Esophagus muscularis mucosa (tissue), 4 donors: Measurements from ENCODE around the gene PHACTR1. TPM values are rescaled to one million over a fixed set of nuclear protein-coding genes. Genes with fewer than 3 reads are reported as not detected.

ENCODE experiments used
- DNase-seq: peaks from one replicate; pipeline ENCODE4 v3.0.0-alpha.2; 2017; ENCODE audit errors: extremely low spot score
- H3K27ac ChIP-seq, 4 donors: fragments of 200-600 bp; sonication (generic); replicated peaks in 1 of 4; 1 replicate in 3 of 4; 2 replicates in 1 of 4; pipeline ENCODE4 v1.5.1; 2016 to 2019; ENCODE audit warnings: mild to moderate bottlenecking in 1 of 4
- H3K27me3 ChIP-seq, 4 donors: fragments of 200-600 bp; sonication (generic); one replicate each; pipeline versions ENCODE4 v1.5.1 to v1.6.0; 2016 to 2019
- H3K36me3 ChIP-seq, 4 donors: fragments of 200-600 bp; sonication (generic); one replicate each; pipeline ENCODE4 v1.5.1; 2016 to 2019
- H3K4me1 ChIP-seq, 4 donors: fragments of 200-600 bp; sonication (generic); one replicate each; pipeline ENCODE4 v1.5.1; 2016 to 2019
- H3K4me3 ChIP-seq, 4 donors: fragments of 200-600 bp; sonication (generic); 1 replicate in 2 of 4; 2 replicates in 2 of 4; pipeline ENCODE4 v1.5.1; 2016 to 2019; ENCODE audit warnings: mild to moderate bottlenecking in 4 of 4, moderate library complexity in 1 of 4
- H3K9me3 ChIP-seq, 4 donors: fragments of 200-600 bp; sonication (generic); 1 replicate in 3 of 4; 2 replicates in 1 of 4; pipeline ENCODE4 v1.5.1; 2016 to 2019
- CTCF ChIP-seq, 3 experiments: fragments of 200-600 bp in 2 of 3; fragments of 450-650 bp in 1 of 3; sonication (generic) in 2 of 3; IDR thresholded peaks; one replicate each; pipeline ENCODE4 v1.5.1; 2017 to 2019; ENCODE audit warnings: antibody characterized with exemption in 3 of 3, mild to moderate bottlenecking in 2 of 3, moderate library complexity in 1 of 3
- EP300 ChIP-seq: sonication (generic); formaldehyde crosslinking; IDR thresholded peaks from one replicate; pipeline ENCODE4 v1.6.1; 2017; ENCODE audit warnings: antibody characterized with exemption
- POLR2A ChIP-seq: fragments of 450-650 bp; IDR thresholded peaks from one replicate; pipeline ENCODE4 v1.6.1; 2017; ENCODE audit warnings: antibody characterized with exemption, moderate library complexity, mild to moderate bottlenecking, low read depth
- POLR2AphosphoS5 ChIP-seq, 2 donors: sonication (generic); formaldehyde crosslinking; IDR thresholded peaks; one replicate each; pipeline ENCODE4 v1.6.1; 2017; ENCODE audit warnings: antibody characterized with exemption in 2 of 2
- WGBS: methylation state at CpG from one replicate; pipeline ENCODE4 v1.1.5; 2018; 5-methylcytosine and 5-hydroxymethylcytosine counted together
- intact Hi-C: fragments of 100-400 bp; cut with DNase I; formaldehyde crosslinking; loops from one replicate; pipeline ENCODE4 v1.15.1; 2023
- total RNA-seq, 4 donors: library from RNA; depleted of rRNA; stranded (reverse); fragments of >200 nt; gene quantifications; one replicate each; pipeline versions ENCODE4 v1.1.0 to v1.2.1, GENCODE V29; 2016

PHACTR1 gene
- total RNA-seq, 4 donors from 2014 or later = 0.83 to 4.2 (median 3.1) TPM

- intact Hi-C loops = no loop called here
- no peak overlapping the region for H3K27ac ChIP-seq
- H3K36me3 ChIP-seq = no peaks in the 10 kb centered on the region
- TF ChIP-seq POLR2AphosphoS5 (IDR thresholded peaks at IDR 0.05) (no peak), CTCF (IDR thresholded peaks at IDR 0.05) (no peak), EP300 (no peak), POLR2A (no peak)
- H3K4me1 ChIP-seq = peaks cover 0 to 10% (median 5%) of the 10 kb centered on the region in 4 donors
- WGBS = 95% methylated on average over 4 of the region's 4 CpGs
- DNase-seq = no peak
- H3K27me3 ChIP-seq = peaks cover 0 to 9% (median 0%) of the 10 kb centered on the region in 4 donors
- H3K9me3 ChIP-seq = no peaks in the 10 kb centered on the region
- H3K4me3 ChIP-seq = no peak overlapping the region
Observed at GRCh38 chr6:12698298-12698697, 18.3 kb upstream of the PHACTR1 start.

GRCh38 chr6:12704946-12705345 is 11.6 kb upstream of the PHACTR1 start:
- H3K4me3 ChIP-seq = no peak overlapping the region
- TF ChIP-seq POLR2A (no peak), EP300 (no peak), CTCF (IDR thresholded peaks at IDR 0.05) (no peak), POLR2AphosphoS5 (IDR thresholded peaks at IDR 0.05) (no peak)
- 84% methylated on average over 1 of the region's 1 CpG for whole genome bisulfite sequencing
- H3K9me3 ChIP-seq = no peaks in the 10 kb centered on the region
- intact Hi-C loops = no loop called here
- H3K4me1 ChIP-seq = no peaks in the 10 kb centered on the region
- H3K27ac ChIP-seq = no peak overlapping the region
- DNase-seq = no peak
- peaks cover 0 to 10% (median 0%) of the 10 kb centered on the region in 4 donors for H3K27me3 ChIP-seq
- no peaks in the 10 kb centered on the region for H3K36me3 ChIP-seq

GRCh38 chr6:12709116-12709515 is 7.5 kb upstream of the PHACTR1 start:
- WGBS = 56% methylated on average over 1 of the region's 1 CpG
- H3K4me1 ChIP-seq = no peaks in the 10 kb centered on the region
- no peak overlapping the region for H3K4me3 ChIP-seq
- intact Hi-C loops = no loop called here
- peaks cover 0 to 6% (median 0%) of the 10 kb centered on the region in 4 donors for H3K27me3 ChIP-seq
- DNase-seq = no peak
- H3K9me3 ChIP-seq = no peaks in the 10 kb centered on the region
- no peak overlapping the region for H3K27ac ChIP-seq
- H3K36me3 ChIP-seq = no peaks in the 10 kb centered on the region
- no peak for TF ChIP-seq POLR2A
- TF ChIP-seq POLR2AphosphoS5 (IDR thresholded peaks at IDR 0.05) = no peak
- TF ChIP-seq CTCF (IDR thresholded peaks at IDR 0.05) = no peak
- no peak for TF ChIP-seq EP300

- Histone ChIP-seq H3K4me1 (no peaks in the 10 kb centered on the region), H3K4me3 (no peak overlapping the region), H3K27me3 (peaks cover 0 to 7% (median 0%) of the 10 kb centered on the region in 4 donors), H3K36me3 (no peaks in the 10 kb centered on the region), H3K27ac (no peak overlapping the region), H3K9me3 (no peaks in the 10 kb centered on the region)
- WGBS = 42% methylated on average over 3 of the region's 3 CpGs
- TF ChIP-seq EP300 (no peak), CTCF (IDR thresholded peaks at IDR 0.05) (no peak), POLR2AphosphoS5 (IDR thresholded peaks at IDR 0.05) (no peak), POLR2A (no peak)
- intact Hi-C loops = no loop called here
- DNase-seq = no peak
Observed at GRCh38 chr6:12709556-12710232, 6.9 kb upstream of the PHACTR1 start.

- Histone ChIP-seq H3K4me1 (no peaks in the 10 kb centered on the region), H3K27ac (no peak overlapping the region), H3K9me3 (no peaks in the 10 kb centered on the region), H3K27me3 (peaks cover 0 to 20% (median 0%) of the 10 kb centered on the region in 4 donors), H3K4me3 (no peak overlapping the region), H3K36me3 (no peaks in the 10 kb centered on the region)
- no peak for DNase-seq
- intact Hi-C loops = no loop called here
- TF ChIP-seq EP300 (no peak), CTCF (IDR thresholded peaks at IDR 0.05) (no peak), POLR2A (no peak), POLR2AphosphoS5 (IDR thresholded peaks at IDR 0.05) (no peak)
- WGBS = 88% methylated on average over 4 of the region's 4 CpGs
Observed at GRCh38 chr6:12710921-12711320, 5.6 kb upstream of the PHACTR1 start.
